SU-DHL-6 (cell line): Measurements from ENCODE around the gene PUM1.

ENCODE experiments used
- H2AFZ ChIP-seq: fragments of 200-600 bp; sonication (generic); 2 replicates; pipeline ENCODE4 v1.6.1; 2014; ENCODE audit warnings: low read depth, mild to moderate bottlenecking, moderate library complexity, mixed read lengths, antibody characterized with exemption, low read length; ENCODE audit not compliant: severe bottlenecking
- H3F3A ChIP-seq: fragments of 200-600 bp; shearing (Covaris generic); 2 replicates; pipeline ENCODE4 v1.6.0; 2016; ENCODE audit warnings: antibody characterized with exemption, mild to moderate bottlenecking; ENCODE audit not compliant: insufficient read depth
- H3K27ac ChIP-seq: fragments of 200-600 bp; sonication (generic); 2 replicates; pipeline ENCODE4 v1.5.1; 2016; ENCODE audit warnings: low read depth, mild to moderate bottlenecking, low read length, moderate library complexity, mixed read lengths
- H3K27me3 ChIP-seq: fragments of 200-600 bp; sonication (generic), shearing (Covaris generic); 2 replicates; pipeline ENCODE4 v1.6.0; 2014; ENCODE audit warnings: mild to moderate bottlenecking, low read length
- H3K36me3 ChIP-seq: fragments of 200-600 bp; sonication (generic); 2 replicates; pipeline ENCODE4 v1.6.1; 2014; ENCODE audit warnings: mild to moderate bottlenecking, low read length, mixed read lengths
- H3K4me2 ChIP-seq: fragments of 300-600, 200-600 bp; shearing (Covaris generic), sonication (generic); 2 replicates; pipeline ENCODE4 v1.6.0; 2014; ENCODE audit warnings: low read length, low read depth, mild to moderate bottlenecking; ENCODE audit not compliant: poor library complexity, severe bottlenecking
- H3K4me3 ChIP-seq: fragments of 200-600 bp; sonication (generic); 2 replicates; pipeline ENCODE4 v1.5.1; 2014; ENCODE audit warnings: antibody characterized with exemption, low read length, mild to moderate bottlenecking, mixed read lengths; ENCODE audit not compliant: insufficient read depth, poor library complexity, severe bottlenecking
- H3K79me2 ChIP-seq: fragments of 200-600 bp; sonication (generic); 2 replicates; pipeline ENCODE4 v1.6.1; 2014; ENCODE audit warnings: mild to moderate bottlenecking, low read length, moderate library complexity; ENCODE audit not compliant: insufficient read depth
- H3K9ac ChIP-seq: fragments of 200-600 bp; sonication (generic); 2 replicates; pipeline ENCODE4 v1.7.0; 2014; ENCODE audit warnings: mild to moderate bottlenecking, low read length
- H3K9me2 ChIP-seq: fragments of 200-600 bp; sonication (generic); replicated peaks from 2 replicates; pipeline ENCODE4 v1.6.1; 2014; ENCODE audit warnings: low read length; ENCODE audit not compliant: insufficient read depth
- H3K9me3 ChIP-seq: fragments of 200-600 bp; sonication (generic); 2 replicates; pipeline ENCODE4 v1.6.1; 2014; ENCODE audit warnings: low read length, mixed read lengths; ENCODE audit not compliant: insufficient read depth
- H4K20me1 ChIP-seq: fragments of 200-600 bp; sonication (generic); 2 replicates; pipeline ENCODE4 v1.6.1; 2014; ENCODE audit warnings: low read depth, mild to moderate bottlenecking, antibody characterized with exemption, low read length, moderate library complexity, mixed read lengths
- EZH2phosphoT487 ChIP-seq: fragments of 200-600 bp; sonication (generic), shearing (Covaris generic); conservative IDR thresholded peaks from 2 replicates; pipeline ENCODE4 v1.6.1; 2018; ENCODE audit warnings: mild to moderate bottlenecking, antibody characterized with exemption, low read length, moderate library complexity, mixed read lengths
- TF ChIP-seq, protein P1 (sequence below): fragments of 200-600 bp; sonication (generic); IDR thresholded peaks from one replicate; pipeline ENCODE4 v1.5.1; 2017; ENCODE audit warnings: antibody characterized with exemption, mild to moderate bottlenecking, low read length, moderate library complexity; ENCODE audit not compliant: insufficient read depth, poor library complexity, severe bottlenecking

PUM1 gene

GRCh38 chr1:30886710-30887428 is 178.6 kb downstream of the PUM1 start:
- Histone ChIP-seq H3K27me3 (no peaks in the 10 kb centered on the region), H3K27ac (no peak overlapping the region), H3F3A (no peaks in the 10 kb centered on the region), H3K36me3 (no peaks in the 10 kb centered on the region), H3K4me2 (no peak overlapping the region), H3K9me3 (no peaks in the 10 kb centered on the region), H3K9me2 (no peaks in the 10 kb centered on the region), H3K79me2 (no peaks in the 10 kb centered on the region), H2AFZ (no peak overlapping the region), H3K9ac (no peak overlapping the region), H3K4me3 (no peak overlapping the region), H4K20me1 (no peaks in the 10 kb centered on the region)
- TF ChIP-seq, protein P1, sequence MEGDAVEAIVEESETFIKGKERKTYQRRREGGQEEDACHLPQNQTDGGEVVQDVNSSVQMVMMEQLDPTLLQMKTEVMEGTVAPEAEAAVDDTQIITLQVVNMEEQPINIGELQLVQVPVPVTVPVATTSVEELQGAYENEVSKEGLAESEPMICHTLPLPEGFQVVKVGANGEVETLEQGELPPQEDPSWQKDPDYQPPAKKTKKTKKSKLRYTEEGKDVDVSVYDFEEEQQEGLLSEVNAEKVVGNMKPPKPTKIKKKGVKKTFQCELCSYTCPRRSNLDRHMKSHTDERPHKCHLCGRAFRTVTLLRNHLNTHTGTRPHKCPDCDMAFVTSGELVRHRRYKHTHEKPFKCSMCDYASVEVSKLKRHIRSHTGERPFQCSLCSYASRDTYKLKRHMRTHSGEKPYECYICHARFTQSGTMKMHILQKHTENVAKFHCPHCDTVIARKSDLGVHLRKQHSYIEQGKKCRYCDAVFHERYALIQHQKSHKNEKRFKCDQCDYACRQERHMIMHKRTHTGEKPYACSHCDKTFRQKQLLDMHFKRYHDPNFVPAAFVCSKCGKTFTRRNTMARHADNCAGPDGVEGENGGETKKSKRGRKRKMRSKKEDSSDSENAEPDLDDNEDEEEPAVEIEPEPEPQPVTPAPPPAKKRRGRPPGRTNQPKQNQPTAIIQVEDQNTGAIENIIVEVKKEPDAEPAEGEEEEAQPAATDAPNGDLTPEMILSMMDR, result no peak
- TF ChIP-seq EZH2phosphoT487, result no peak

DNA sequence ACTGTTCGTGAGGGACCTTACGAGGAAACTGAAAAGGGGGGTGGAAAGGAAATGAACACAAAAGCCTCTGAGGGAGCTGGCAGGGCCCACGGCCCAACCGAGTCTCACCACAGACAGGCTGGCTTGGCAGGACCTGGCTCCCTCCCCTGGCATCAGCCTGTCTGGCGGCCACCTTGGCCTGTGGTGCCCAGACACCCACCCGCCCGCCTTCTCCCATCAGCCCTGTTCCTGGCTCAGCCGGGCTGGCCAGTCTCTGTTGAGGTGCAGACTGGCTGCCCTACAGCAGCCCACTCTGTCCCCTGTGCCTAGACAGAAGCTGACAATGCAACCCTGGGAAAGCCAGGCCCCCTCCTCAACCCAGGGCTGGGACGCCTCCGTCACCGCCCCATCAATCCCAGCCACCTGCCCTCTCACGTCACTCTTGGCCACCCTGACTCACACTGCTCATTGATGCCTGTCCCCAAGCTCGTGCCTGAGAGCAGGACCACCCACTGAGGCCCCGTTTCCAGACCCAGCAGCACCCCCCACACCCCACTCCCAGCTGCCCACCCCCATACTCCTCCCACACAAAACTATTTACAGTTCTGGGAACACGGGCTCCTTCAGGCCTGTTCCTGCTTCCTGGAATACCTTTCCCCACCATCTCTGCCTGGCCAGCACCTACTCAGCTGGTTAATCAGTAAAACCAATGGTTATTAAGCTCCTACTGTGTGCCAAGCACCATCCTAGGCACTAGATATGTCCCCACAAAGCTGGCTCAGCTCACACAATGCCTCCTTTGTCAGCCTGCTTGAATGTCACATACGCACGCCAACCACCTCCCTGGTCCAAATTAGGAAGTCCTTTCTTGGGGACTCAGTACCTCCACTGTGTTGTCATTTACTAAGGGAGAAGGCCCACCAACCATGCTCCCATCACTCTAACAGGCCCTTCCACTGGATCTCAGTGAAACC is 179.7 kb downstream of the PUM1 start:
- no peak overlapping the region for H3K4me3 ChIP-seq
- H3K4me2 ChIP-seq, result no peak overlapping the region
- H3K79me2 ChIP-seq, result no peaks in the 10 kb centered on the region
- no peak overlapping the region for H3K27ac ChIP-seq
- no peaks in the 10 kb centered on the region for H3K9me2 ChIP-seq
- no peaks in the 10 kb centered on the region for H3K27me3 ChIP-seq
- H3F3A ChIP-seq, result no peaks in the 10 kb centered on the region
- no peaks in the 10 kb centered on the region for H4K20me1 ChIP-seq
- no peak overlapping the region for H2AFZ ChIP-seq
- H3K9ac ChIP-seq, result no peak overlapping the region
- TF ChIP-seq EZH2phosphoT487, result no peak
- TF ChIP-seq, protein P1, result no peak
- H3K9me3 ChIP-seq, result no peaks in the 10 kb centered on the region
- H3K36me3 ChIP-seq, result no peaks in the 10 kb centered on the region

- Histone ChIP-seq H3K9ac (no peak overlapping the region), H3K27me3 (no peaks in the 10 kb centered on the region), H3K4me3 (no peak overlapping the region), H2AFZ (no peak overlapping the region), H4K20me1 (no peaks in the 10 kb centered on the region), H3K9me2 (no peaks in the 10 kb centered on the region), H3K27ac (no peak overlapping the region), H3K79me2 (no peaks in the 10 kb centered on the region), H3K36me3 (no peaks in the 10 kb centered on the region), H3K9me3 (no peaks in the 10 kb centered on the region), H3F3A (no peaks in the 10 kb centered on the region), H3K4me2 (no peak overlapping the region)
- TF ChIP-seq, protein P1, result no peak
- TF ChIP-seq EZH2phosphoT487, result no peak
Observed at GRCh38 chr1:30884723-30885122, 180.8 kb downstream of the PUM1 start.
